ENCODE measurements around the gene KIRREL3. TPM values are rescaled to one million over a fixed set of nuclear protein-coding genes. Genes with fewer than 3 reads are reported as not detected.

KIRREL3 gene
- polyA plus RNA-seq, 1 of the 3 experiments (the other 2 are of a cell fraction), result 3.7 TPM

DNA sequence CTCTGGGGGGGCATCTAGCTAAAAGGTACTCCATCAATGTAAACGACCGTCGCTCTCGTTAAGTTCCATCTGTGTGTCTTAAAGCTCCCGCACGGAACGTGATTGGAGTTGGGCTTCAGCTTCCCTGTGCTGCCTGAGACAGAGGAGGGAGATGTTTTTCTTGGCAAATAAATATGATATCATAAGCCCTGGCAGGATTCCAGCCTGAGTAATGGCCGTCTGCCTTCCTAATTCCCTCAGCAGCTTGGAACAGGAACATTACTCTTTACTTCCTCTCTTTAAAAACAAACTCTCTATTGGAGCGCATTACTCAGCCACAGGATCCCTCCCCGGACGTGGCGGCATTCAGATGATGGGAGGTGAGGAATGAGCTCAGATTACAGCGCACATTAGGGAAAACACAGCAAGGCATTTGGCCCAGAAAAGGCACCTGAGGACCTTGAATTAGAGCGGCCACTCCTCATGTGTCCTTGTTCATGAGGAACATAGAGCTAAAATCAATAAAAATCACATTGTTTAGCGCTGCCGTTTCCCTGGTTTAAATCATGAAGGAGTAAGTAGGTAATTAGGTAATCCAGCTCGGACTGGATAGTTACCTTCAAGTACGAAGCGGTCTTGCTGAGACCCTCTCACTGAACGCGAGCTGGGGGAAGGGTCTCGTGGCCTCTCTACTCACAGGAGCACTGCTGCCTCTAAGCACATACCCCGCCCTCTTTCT, 414.6 kb downstream of the KIRREL3 start:
- WGBS (ENCODE audit: low lambda C conversion rate), result 51% methylated on average over 16 of the region's 23 CpGs
- Histone ChIP-seq H3K36me3 (replicated peaks in 1 of 2; ENCODE audit: control insufficient read depth in 1 of 2, insufficient read depth in 2 of 2, low read length in 1 of 2) (no peaks in the 10 kb centered on the region), H3K9me2 (no peaks in the 10 kb centered on the region), H3K79me2 (ENCODE audit: insufficient read depth) (no peaks in the 10 kb centered on the region), H3K9ac (peak overlapping the region; percentile 45; the same call in 1 of the 2 replicates), H2AFZ (ENCODE audit: low read depth) (peak overlapping the region; percentile 59), H3K4me3 (ENCODE audit: low read depth in 2 of 2, low read length in 1 of 2) (no peak overlapping the region; a peak in 1 of 4 replicates), H3F3A (replicated peaks; ENCODE audit: insufficient read depth) (peaks cover 13% of the 10 kb centered on the region), H3K4me1 (ENCODE audit: control insufficient read depth in 1 of 2, insufficient read depth in 2 of 2, low read depth in 1 of 2, low read length in 1 of 2) (peaks cover 14 to 44% of the 10 kb centered on the region in 2 experiments), H4K20me1 (ENCODE audit: insufficient read depth) (no peaks in the 10 kb centered on the region), H3K27ac (ENCODE audit: low read depth in 2 of 2, low read length in 1 of 2) (peak overlapping the region; percentile 54 to 84), H3K4me2 (peak overlapping the region; percentile 63), H3K9me3 (no peaks in the 10 kb centered on the region), H3K27me3 (ENCODE audit: insufficient read depth) (no peaks in the 10 kb centered on the region)
- peak; percentile 75 for DNase-seq
- CTCF ChIA-PET, result interaction anchor here (0.8 to 11.8 kb wide), 6 partner anchors 9 to 276 kb away, joined by 3 to 77 read pairs (median 4); no protein-coding TSS in a partner anchor
- POLR2A ChIA-PET, result no interaction called here
- TF ChIP-seq TEAD4 (IDR thresholded peaks at IDR 0.05; ENCODE audit: borderline replicate concordance, insufficient read depth) (peak; percentile 45; the same call in 1 of the 2 replicates), RXRA (IDR thresholded peaks at IDR 0.05; ENCODE audit: borderline replicate concordance, low read depth) (no peak; the same call in 1 of the 2 replicates), RCOR1 (IDR thresholded peaks at IDR 0.05; ENCODE audit: low read length) (no peak), EP300 (IDR thresholded peaks at IDR 0.05; ENCODE audit: borderline replicate concordance in 1 of 2, low read depth in 1 of 2, low read length in 1 of 2) (peak in 1 of 2 experiments; percentile 47; a peak in 1 of 4 replicates), TAF1 (IDR thresholded peaks at IDR 0.05; ENCODE audit: borderline replicate concordance, low read depth, low read length) (no peak), FOXJ3 (CRISPR knock-in tag; IDR thresholded peaks at IDR 0.05) (no peak), FOXM1 (IDR thresholded peaks at IDR 0.05; ENCODE audit: low read depth) (no peak), GABPA (IDR thresholded peaks at IDR 0.05; ENCODE audit: low read depth) (peak; percentile 68), EZH2phosphoT487 (IDR thresholded peaks at IDR 0.05; ENCODE audit: borderline replicate concordance, low read depth) (no peak), ELF1 (IDR thresholded peaks at IDR 0.05) (peak; percentile 67), JUND (IDR thresholded peaks at IDR 0.05) (peak; percentile 56; the same call in 1 of the 2 replicates), YY1 (IDR thresholded peaks at IDR 0.05; ENCODE audit: low read depth) (peak; percentile 90), SMC3 (IDR thresholded peaks at IDR 0.05; ENCODE audit: low read depth, low read length) (no peak), RFX5 (IDR thresholded peaks at IDR 0.05; ENCODE audit: low read length) (no peak), MEF2A (IDR thresholded peaks at IDR 0.05; ENCODE audit: borderline replicate concordance, low read depth) (no peak), FOSL2 (IDR thresholded peaks at IDR 0.05; ENCODE audit: borderline replicate concordance, low read depth) (peak; percentile 45; the same call in 1 of the 2 replicates), TCF12 (IDR thresholded peaks at IDR 0.05) (peak; percentile 70), MXI1 (IDR thresholded peaks at IDR 0.05; ENCODE audit: low read depth, low read length) (no peak)
- TF ChIP-seq, protein P1, sequence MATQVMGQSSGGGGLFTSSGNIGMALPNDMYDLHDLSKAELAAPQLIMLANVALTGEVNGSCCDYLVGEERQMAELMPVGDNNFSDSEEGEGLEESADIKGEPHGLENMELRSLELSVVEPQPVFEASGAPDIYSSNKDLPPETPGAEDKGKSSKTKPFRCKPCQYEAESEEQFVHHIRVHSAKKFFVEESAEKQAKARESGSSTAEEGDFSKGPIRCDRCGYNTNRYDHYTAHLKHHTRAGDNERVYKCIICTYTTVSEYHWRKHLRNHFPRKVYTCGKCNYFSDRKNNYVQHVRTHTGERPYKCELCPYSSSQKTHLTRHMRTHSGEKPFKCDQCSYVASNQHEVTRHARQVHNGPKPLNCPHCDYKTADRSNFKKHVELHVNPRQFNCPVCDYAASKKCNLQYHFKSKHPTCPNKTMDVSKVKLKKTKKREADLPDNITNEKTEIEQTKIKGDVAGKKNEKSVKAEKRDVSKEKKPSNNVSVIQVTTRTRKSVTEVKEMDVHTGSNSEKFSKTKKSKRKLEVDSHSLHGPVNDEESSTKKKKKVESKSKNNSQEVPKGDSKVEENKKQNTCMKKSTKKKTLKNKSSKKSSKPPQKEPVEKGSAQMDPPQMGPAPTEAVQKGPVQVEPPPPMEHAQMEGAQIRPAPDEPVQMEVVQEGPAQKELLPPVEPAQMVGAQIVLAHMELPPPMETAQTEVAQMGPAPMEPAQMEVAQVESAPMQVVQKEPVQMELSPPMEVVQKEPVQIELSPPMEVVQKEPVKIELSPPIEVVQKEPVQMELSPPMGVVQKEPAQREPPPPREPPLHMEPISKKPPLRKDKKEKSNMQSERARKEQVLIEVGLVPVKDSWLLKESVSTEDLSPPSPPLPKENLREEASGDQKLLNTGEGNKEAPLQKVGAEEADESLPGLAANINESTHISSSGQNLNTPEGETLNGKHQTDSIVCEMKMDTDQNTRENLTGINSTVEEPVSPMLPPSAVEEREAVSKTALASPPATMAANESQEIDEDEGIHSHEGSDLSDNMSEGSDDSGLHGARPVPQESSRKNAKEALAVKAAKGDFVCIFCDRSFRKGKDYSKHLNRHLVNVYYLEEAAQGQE (IDR thresholded peaks at IDR 0.05; ENCODE audit: low read depth, low read length), result 0 out of 2 replicates have a peak, but pooled peaks have one; percentile 47
- TF ChIP-seq, protein P2, sequence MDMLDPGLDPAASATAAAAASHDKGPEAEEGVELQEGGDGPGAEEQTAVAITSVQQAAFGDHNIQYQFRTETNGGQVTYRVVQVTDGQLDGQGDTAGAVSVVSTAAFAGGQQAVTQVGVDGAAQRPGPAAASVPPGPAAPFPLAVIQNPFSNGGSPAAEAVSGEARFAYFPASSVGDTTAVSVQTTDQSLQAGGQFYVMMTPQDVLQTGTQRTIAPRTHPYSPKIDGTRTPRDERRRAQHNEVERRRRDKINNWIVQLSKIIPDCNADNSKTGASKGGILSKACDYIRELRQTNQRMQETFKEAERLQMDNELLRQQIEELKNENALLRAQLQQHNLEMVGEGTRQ (IDR thresholded peaks at IDR 0.05; ENCODE audit: borderline replicate concordance, low read depth, low read length), result no peak
- TF ChIP-seq, protein P3, sequence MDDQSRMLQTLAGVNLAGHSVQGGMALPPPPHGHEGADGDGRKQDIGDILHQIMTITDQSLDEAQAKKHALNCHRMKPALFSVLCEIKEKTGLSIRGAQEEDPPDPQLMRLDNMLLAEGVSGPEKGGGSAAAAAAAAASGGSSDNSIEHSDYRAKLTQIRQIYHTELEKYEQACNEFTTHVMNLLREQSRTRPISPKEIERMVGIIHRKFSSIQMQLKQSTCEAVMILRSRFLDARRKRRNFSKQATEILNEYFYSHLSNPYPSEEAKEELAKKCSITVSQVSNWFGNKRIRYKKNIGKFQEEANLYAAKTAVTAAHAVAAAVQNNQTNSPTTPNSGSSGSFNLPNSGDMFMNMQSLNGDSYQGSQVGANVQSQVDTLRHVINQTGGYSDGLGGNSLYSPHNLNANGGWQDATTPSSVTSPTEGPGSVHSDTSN (IDR thresholded peaks at IDR 0.05), result peak; percentile 66
- TF ChIP-seq, protein P4, sequence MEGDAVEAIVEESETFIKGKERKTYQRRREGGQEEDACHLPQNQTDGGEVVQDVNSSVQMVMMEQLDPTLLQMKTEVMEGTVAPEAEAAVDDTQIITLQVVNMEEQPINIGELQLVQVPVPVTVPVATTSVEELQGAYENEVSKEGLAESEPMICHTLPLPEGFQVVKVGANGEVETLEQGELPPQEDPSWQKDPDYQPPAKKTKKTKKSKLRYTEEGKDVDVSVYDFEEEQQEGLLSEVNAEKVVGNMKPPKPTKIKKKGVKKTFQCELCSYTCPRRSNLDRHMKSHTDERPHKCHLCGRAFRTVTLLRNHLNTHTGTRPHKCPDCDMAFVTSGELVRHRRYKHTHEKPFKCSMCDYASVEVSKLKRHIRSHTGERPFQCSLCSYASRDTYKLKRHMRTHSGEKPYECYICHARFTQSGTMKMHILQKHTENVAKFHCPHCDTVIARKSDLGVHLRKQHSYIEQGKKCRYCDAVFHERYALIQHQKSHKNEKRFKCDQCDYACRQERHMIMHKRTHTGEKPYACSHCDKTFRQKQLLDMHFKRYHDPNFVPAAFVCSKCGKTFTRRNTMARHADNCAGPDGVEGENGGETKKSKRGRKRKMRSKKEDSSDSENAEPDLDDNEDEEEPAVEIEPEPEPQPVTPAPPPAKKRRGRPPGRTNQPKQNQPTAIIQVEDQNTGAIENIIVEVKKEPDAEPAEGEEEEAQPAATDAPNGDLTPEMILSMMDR (IDR thresholded peaks at IDR 0.05), result no peak
- TF ChIP-seq, protein P5, sequence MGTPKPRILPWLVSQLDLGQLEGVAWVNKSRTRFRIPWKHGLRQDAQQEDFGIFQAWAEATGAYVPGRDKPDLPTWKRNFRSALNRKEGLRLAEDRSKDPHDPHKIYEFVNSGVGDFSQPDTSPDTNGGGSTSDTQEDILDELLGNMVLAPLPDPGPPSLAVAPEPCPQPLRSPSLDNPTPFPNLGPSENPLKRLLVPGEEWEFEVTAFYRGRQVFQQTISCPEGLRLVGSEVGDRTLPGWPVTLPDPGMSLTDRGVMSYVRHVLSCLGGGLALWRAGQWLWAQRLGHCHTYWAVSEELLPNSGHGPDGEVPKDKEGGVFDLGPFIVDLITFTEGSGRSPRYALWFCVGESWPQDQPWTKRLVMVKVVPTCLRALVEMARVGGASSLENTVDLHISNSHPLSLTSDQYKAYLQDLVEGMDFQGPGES (IDR thresholded peaks at IDR 0.05; ENCODE audit: low read depth, low read length), result no peak
- TF ChIP-seq, protein P6, sequence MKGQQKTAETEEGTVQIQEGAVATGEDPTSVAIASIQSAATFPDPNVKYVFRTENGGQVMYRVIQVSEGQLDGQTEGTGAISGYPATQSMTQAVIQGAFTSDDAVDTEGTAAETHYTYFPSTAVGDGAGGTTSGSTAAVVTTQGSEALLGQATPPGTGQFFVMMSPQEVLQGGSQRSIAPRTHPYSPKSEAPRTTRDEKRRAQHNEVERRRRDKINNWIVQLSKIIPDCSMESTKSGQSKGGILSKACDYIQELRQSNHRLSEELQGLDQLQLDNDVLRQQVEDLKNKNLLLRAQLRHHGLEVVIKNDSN (IDR thresholded peaks at IDR 0.05; ENCODE audit: borderline replicate concordance, low read depth), result no peak

Data from SK-N-SH (cell line).